Measurements from ENCODE around the gene SENP2. TPM values are rescaled to one million over a fixed set of nuclear protein-coding genes. Genes with fewer than 3 reads are reported as not detected.
A peak's percentile ranks its signal among the peaks of the same experiment; 100 is the strongest.
"Not testable (repeated sequence)": the region's sequence is repeated elsewhere in the genome, so short reads cannot be mapped to it uniquely, and the experiment has no call there.

SENP2 gene
- total RNA-seq, 8 experiments from 2014 or later: 22.5 to 45.7 (median 29.8) TPM

DNA sequence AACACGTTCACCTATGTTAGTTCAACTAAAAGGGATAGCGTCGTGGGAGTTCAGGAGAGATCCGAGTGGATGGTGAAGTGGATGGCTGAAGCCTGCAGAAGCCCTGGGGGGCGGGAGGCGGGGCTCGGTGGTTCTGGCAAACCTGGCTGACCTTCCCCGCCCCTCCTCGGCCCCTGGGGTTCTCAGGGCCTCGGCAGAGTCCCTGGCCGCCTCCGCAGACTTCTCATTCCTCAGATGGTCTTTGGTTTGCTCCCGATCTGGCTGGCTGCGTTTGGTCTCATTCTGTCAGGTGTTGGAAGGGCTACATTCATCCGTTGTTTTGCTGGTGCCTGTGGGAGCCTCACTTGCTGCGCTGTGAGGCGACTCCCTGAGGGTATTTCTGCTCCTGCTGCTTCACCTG lies 59.1 kb downstream of the SENP2 start:
- H3K4me1 ChIP-seq (replicated peaks in 1 of 2); H3K4me3 ChIP-seq; H3K27ac ChIP-seq; in situ Hi-C loops (cut with MboI; ENCODE audit: low pct_unique_long_range_greater_than_20kb in 2 of 9, low sequenced_read_pairs in 9 of 9, unreplicated experiment in 9 of 9): not testable (repeated sequence)
- ATAC-seq (replicated peaks in 6 of 8): peak in 2 of 8 experiments; percentile 8 to 14
- WGBS, 10 experiments: 77 to 94% (median 88%) methylated on average over 3 to 6 of the region's 17 CpGs; no CpG with 5 or more reads in 6 of the 10 experiments

DNA sequence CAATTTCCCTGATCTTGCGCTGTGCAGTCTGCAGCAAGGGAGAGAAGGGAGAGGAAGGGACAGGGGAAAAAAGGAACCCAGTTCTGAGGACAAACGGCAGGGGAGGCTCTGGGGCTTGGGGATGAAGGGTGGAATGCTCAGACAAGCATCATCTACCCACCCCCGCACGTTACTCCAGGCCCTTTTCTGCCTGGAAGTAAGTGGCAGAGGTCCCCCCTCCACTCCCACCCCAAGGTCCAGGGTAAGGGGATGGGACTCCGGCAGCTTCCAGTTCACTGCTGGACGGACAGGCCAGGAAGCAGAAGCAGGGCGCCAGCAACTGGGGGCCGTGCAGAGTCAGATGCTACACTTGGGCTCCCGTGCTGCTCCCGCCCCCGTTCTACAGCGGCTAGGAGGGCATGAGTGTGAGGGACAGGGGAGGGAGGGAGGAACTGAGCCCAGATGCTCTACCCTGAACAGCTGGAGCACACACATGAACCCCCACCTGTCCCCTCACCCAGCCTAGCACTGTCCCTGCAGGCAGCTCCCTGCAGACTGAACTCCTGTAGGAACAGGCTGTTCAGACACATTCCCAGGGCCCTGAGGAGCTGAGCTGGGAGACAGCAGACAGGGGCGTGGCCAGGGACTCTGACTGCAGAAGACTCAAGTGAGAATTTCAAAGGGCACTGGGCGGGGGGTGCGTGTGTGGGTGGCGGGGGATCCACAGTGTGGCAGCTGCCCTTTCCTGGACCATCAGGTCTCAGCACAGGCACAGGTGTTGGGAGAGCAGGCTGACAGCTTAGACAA lies 59.7 kb downstream of the SENP2 start:
- Histone ChIP-seq H3K4me3 (no peak overlapping the region), H3K27ac (no peak overlapping the region), H3K4me1 (replicated peaks in 1 of 2) (peaks cover 0 to 6% of the 10 kb centered on the region in 2 donors)
- peak in 7 of 8 experiments; percentile 20 to 48 (median 30) for ATAC-seq (replicated peaks in 6 of 8)
- in situ Hi-C loops (cut with MboI; ENCODE audit: low pct_unique_long_range_greater_than_20kb in 2 of 9, low sequenced_read_pairs in 9 of 9, unreplicated experiment in 9 of 9): no loop called here
- WGBS, 10 experiments: 73 to 90% (median 81%) methylated on average over 2 to 8 of the region's 16 CpGs; no CpG with 5 or more reads in 6 of the 10 experiments

DNA sequence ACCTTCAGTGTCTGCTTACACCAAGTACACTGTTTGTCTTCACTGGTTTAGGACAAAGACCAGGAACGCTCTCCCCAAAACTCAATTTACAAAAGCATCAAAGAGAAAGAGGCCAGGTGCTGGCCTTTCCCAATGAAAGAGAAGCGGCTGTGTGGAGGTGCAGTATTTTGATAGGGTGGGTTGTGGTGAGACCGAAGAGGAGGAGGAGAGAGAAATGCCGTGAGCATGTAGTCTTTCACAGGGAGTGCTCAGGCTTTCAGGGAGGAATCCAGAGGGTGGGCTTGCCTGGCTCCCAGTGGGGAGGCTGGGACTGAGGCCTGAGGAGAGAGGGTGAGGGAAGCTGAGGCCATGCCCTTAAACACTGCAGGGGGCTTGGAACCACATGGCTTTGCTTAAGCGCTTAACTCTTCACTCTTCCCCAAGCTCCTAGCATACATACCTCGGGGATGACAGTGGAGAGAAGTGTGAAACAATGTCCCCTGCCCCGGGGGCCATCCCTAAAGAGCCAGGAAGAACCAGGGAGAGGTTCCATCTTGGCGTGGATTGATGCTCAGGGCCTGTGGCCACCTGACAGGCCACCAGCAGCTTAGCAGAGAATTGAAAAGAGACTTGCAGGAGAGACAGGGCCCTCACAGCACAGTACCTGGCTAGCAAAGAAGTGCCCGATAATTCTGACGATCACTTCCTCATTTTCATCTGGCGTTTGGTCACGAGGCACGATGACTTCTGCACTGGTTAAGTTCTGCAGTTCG lies 60.5 kb downstream of the SENP2 start:
- no peak for ATAC-seq (replicated peaks in 6 of 8)
- WGBS, 10 experiments: 35 to 100% (median 71%) methylated on average over 1 to 5 of the region's 14 CpGs; no CpG with 5 or more reads in 6 of the 10 experiments
- in situ Hi-C loops (cut with MboI; ENCODE audit: low pct_unique_long_range_greater_than_20kb in 2 of 9, low sequenced_read_pairs in 9 of 9, unreplicated experiment in 9 of 9): no loop called here
- H3K4me3 ChIP-seq: no peak overlapping the region
- peaks cover 0 to 6% of the 10 kb centered on the region in 2 donors for H3K4me1 ChIP-seq (replicated peaks in 1 of 2)
- H3K27ac ChIP-seq: no peak overlapping the region

DNA sequence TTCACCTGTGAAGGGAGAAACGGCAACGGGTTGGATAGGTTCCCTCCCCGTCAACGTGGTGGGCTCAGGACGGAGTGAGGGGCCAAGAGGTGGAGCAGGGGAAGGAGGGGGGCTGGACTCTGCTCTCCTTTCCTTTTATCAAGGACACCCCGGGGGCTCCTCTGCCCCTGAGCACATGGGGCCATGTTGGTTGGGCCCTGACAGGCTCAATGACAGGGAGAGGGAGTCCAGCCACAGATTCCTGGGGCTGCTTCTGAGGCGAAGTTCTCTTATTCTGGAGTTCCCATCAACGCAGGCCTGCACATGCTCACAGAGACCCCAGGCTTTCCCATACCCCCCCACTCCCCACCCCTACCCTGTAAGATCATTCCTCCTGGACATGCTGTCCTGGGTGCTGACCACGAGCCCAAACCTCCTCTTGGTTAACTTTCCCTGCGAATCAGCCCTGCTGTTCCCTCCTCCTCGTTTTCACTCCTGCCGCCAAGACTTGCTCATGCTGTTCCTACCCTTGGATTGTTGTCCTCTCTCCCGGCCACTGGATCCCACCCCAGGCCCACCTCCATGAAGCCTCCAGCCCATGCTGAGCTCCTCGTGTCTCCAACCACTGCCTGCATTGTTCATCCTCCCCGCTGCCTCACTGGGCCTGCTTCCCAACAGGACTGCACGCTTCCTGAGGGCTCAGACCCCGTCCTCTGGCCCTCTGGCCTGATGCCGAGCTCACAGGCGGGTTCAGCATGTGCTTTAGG lies 61.2 kb downstream of the SENP2 start:
- in situ Hi-C loops (cut with MboI; ENCODE audit: low pct_unique_long_range_greater_than_20kb in 2 of 9, low sequenced_read_pairs in 9 of 9, unreplicated experiment in 9 of 9): no loop called here
- no peak for ATAC-seq (replicated peaks in 6 of 8)
- H3K27ac ChIP-seq: no peak overlapping the region
- no peak overlapping the region for H3K4me3 ChIP-seq
- 60 to 100% (median 93%) methylated on average over 1 to 4 of the region's 19 CpGs; no CpG with 5 or more reads in 3 of the 10 experiments for WGBS, 10 experiments
- peaks cover 0 to 6% of the 10 kb centered on the region in 2 donors for H3K4me1 ChIP-seq (replicated peaks in 1 of 2)

DNA sequence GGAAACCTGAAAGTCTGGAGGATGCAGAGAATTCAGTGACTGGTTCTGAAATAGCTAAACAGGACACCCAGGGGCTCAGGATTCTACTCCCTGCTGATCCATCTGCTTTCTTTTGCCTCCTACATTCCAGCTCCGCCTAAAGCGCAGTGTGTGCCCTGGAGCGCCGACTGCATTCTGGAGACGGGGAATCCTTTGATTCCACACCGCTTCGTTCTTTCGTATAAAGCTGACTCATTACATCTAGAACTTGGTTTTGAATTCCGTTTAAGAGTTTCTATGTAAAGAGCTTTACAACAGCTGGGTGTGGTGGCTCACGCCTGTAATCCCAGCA lies 61.8 kb downstream of the SENP2 start:
- Histone ChIP-seq H3K4me3 (no peak overlapping the region), H3K4me1 (replicated peaks in 1 of 2) (peaks cover 0 to 6% of the 10 kb centered on the region in 2 donors), H3K27ac (no peak overlapping the region)
- in situ Hi-C loops (cut with MboI; ENCODE audit: low pct_unique_long_range_greater_than_20kb in 2 of 9, low sequenced_read_pairs in 9 of 9, unreplicated experiment in 9 of 9): no loop called here
- ATAC-seq (replicated peaks in 6 of 8): no peak
- 92 to 100% (median 97%) methylated on average over 1 to 9 of the region's 10 CpGs; no CpG with 5 or more reads in 3 of the 10 experiments for WGBS, 10 experiments

DNA sequence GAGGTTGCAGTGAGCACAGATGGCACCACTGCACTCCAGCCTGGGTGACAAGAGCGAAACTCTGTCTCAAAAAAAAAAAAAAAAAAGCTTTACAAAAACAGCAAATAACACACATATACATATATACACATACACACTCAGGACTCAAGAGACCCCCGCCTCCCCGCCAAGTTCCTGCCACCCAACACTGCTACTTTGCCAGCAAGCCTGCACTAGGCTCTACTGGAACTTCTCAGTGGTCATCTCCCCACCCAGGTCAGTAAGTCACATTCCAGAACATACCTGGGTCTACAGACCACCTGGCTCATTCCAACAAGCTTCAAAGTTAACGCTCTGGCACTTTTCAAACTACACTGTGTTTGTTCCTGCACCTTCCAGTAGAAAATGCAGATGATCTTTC lies 62.3 kb downstream of the SENP2 start:
- Histone ChIP-seq H3K4me3 (no peak overlapping the region), H3K4me1 (replicated peaks in 1 of 2) (peaks cover 0 to 6% of the 10 kb centered on the region in 2 donors), H3K27ac (no peak overlapping the region)
- in situ Hi-C loops (cut with MboI; ENCODE audit: low pct_unique_long_range_greater_than_20kb in 2 of 9, low sequenced_read_pairs in 9 of 9, unreplicated experiment in 9 of 9): no loop called here
- no peak for ATAC-seq (replicated peaks in 6 of 8)
- 80 to 100% (median 93%) methylated on average over 1 to 3 of the region's 4 CpGs; no CpG with 5 or more reads in 6 of the 10 experiments for WGBS, 10 experiments

DNA sequence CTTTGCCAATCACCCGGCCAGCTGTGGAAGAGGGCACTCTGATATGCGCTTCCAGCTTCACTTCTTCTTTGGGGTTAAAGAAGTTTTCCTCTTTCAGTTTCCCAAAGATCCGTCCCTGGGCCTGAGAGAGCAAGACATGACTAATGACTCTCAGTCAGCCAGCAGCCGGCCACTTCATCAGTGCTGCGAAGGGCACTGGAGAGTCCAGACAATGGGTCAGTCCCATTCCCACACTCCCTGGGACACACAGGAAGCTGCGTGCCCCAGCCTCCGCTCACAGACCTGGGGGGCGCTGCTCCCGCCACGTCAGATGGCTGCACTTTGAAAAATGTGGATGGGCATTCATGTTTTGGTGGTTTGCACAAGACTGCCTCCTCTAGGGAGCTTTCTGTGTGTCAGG lies 63.3 kb downstream of the SENP2 start:
- Histone ChIP-seq H3K4me1 (replicated peaks in 1 of 2) (peaks cover 0 to 6% of the 10 kb centered on the region in 2 donors), H3K4me3 (no peak overlapping the region), H3K27ac (peak overlapping the region in 1 of 2 donors; percentile 21)
- in situ Hi-C loops (cut with MboI; ENCODE audit: low pct_unique_long_range_greater_than_20kb in 2 of 9, low sequenced_read_pairs in 9 of 9, unreplicated experiment in 9 of 9): no loop called here
- ATAC-seq (replicated peaks in 6 of 8): peak in 3 of 8 experiments; percentile 48 to 67 (median 65)
- WGBS, 10 experiments: 75 to 100% (median 90%) methylated on average over 1 to 2 of the region's 10 CpGs; no CpG with 5 or more reads in 5 of the 10 experiments

DNA sequence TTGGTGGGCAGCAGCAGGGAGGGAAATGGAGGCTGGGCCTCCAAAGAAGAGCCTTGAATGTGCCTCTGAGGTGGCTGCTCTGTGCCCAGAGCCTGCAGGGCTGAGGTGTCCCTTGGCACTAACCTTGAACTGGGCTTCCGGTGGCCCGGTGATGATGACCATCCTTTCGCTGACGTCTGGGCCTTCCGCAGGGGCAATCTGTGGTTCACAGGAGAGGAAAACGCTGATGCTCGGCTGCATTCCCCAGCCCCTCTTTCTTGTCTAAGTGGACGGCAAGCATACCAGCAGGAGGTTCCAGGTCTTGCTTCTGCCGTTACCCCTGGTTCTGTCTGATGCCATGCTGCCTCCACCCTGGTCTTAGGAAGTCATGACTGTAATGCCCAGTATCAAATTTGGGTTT lies 65.9 kb downstream of the SENP2 start:
- Histone ChIP-seq H3K4me1 (replicated peaks in 1 of 2) (peaks cover 0 to 6% of the 10 kb centered on the region in 2 donors), H3K4me3 (no peak overlapping the region), H3K27ac (no peak overlapping the region)
- no peak for ATAC-seq (replicated peaks in 6 of 8)
- in situ Hi-C loops (cut with MboI; ENCODE audit: low pct_unique_long_range_greater_than_20kb in 2 of 9, low sequenced_read_pairs in 9 of 9, unreplicated experiment in 9 of 9): loop anchor here in 3 of 9 experiments (25.0 kb wide), 1 partner anchor 260 kb away; no protein-coding TSS in a partner anchor
- 80 to 100% (median 100%) methylated on average over 1 to 5 of the region's 9 CpGs; no CpG with 5 or more reads in 6 of the 10 experiments for WGBS, 10 experiments

DNA sequence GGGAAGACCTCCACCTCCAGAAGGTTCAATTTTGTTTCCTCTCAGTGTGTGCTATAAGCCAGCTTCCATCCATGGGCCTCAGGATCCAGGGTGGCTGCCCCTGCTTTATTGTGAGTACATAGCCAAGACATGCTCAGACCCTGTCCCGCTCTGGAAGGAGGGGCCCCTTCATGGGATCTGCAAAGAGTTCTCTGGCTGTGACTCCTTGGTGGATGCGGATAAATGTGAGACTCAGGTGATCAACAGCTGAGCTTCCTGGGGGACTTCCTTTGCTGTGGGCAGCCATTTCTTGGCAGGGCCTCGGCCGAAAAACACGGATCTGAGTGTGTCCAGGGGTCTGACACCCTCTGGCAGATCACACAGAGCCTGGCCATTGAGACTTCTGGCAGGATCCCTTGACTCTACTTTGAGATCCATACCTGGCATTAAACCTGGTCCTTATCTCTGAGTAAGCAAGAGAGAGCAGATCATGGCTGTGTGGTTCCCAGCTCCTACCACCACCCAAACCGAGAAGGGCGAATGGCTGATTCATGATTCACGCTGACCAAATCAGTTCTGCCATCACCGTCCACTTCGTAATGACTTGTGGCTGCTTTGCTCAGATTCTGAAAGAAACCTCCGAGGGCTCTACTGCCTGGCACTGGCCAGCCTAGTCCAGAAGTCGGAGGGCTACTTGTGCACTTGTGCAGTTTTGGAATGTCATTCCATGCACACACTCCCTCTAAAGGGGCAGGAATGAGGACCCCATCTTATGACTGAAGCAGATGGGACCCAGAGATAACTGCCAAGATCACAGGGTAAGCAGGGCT lies 68.1 kb downstream of the SENP2 start:
- Histone ChIP-seq H3K27ac (no peak overlapping the region), H3K4me3 (no peak overlapping the region), H3K4me1 (replicated peaks in 1 of 2) (peaks cover 0 to 5% of the 10 kb centered on the region in 2 donors)
- 81 to 100% (median 99%) methylated on average over 1 to 9 of the region's 12 CpGs; no CpG with 5 or more reads in 2 of the 10 experiments for WGBS, 10 experiments
- in situ Hi-C loops (cut with MboI; ENCODE audit: low pct_unique_long_range_greater_than_20kb in 2 of 9, low sequenced_read_pairs in 9 of 9, unreplicated experiment in 9 of 9): loop anchor here in 3 of 9 experiments (25.0 kb wide), 1 partner anchor 258 kb away; no protein-coding TSS in a partner anchor
- no peak for ATAC-seq (replicated peaks in 6 of 8)

DNA sequence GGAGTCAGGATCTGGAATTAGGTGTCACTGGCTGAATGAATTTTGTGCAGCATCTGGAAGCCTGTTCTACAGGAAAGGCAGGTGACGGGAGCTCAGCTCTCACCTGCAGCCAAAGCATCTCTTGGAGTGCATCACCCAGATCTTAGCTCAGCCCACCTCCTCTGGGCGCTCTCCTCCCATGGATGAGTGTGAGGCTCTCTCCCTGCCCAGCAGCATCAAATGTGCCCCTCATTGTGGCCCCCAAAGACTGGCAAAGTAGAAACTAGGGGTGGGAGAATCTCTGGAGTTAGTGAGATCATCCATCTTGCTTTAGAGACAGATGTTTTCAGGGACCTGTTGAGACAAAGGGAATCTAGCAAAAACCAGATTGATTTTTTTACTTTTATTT lies 68.7 kb downstream of the SENP2 start:
- H3K4me3 ChIP-seq: no peak overlapping the region
- H3K27ac ChIP-seq: no peak overlapping the region
- 93 to 100% (median 100%) methylated on average over 1 to 2 of the region's 2 CpGs; no CpG with 5 or more reads in 6 of the 10 experiments for WGBS, 10 experiments
- ATAC-seq (replicated peaks in 6 of 8): no peak
- no peaks in the 10 kb centered on the region for H3K4me1 ChIP-seq (replicated peaks in 1 of 2)
- in situ Hi-C loops (cut with MboI; ENCODE audit: low pct_unique_long_range_greater_than_20kb in 2 of 9, low sequenced_read_pairs in 9 of 9, unreplicated experiment in 9 of 9): loop anchor here in 3 of 9 experiments (25.0 kb wide), 1 partner anchor 258 kb away; no protein-coding TSS in a partner anchor

DNA sequence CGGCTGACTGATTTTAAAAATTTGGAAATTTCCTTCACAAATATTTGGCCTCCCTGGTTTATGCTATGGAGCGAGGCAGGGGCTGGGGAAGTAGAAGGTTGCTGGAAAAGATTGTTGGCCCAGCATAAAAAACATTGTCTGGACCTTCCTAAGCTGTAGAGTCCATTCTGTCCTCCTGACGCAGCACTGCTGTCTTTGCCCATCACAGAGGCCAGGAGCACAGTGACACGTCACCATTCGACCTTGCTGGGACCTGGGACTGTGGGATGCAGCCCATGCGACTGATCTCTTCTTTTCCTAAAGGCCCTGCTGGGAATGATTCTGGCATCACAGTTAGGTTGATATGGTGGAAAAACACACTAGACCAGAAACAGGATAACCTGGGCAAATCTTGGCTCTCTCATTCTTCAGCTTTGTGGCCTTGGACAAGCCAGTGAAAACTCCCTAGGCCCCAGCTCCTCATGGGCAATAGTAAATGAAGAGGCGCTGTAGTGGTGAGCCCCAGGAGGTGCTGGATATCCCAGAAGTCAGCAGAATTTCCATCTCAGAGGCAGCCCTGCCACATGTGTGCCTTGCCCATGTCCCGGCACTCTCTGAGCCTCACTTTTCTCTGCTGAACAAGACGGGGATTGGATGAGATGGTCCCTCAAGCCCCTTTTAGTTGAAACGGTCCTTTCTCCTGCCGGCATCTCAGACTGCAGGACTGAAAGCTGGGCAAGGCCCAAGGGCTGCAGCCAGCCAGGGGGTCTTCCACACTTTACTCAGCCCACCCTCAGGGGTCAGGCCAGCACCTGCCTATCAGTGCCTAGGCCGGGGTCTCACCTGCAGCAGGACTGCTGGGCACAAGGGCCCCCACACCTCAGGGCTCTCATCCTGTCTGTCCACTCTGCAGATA lies 69.6 kb downstream of the SENP2 start:
- Histone ChIP-seq H3K4me1 (replicated peaks in 1 of 2) (no peaks in the 10 kb centered on the region), H3K27ac (no peak overlapping the region), H3K4me3 (no peak overlapping the region)
- 80 to 100% (median 100%) methylated on average over 1 to 9 of the region's 12 CpGs; no CpG with 5 or more reads in 1 of the 10 experiments for WGBS, 10 experiments
- in situ Hi-C loops (cut with MboI; ENCODE audit: low pct_unique_long_range_greater_than_20kb in 2 of 9, low sequenced_read_pairs in 9 of 9, unreplicated experiment in 9 of 9): loop anchor here in 3 of 9 experiments (25.0 kb wide), 1 partner anchor 257 kb away; no protein-coding TSS in a partner anchor
- no peak for ATAC-seq (replicated peaks in 6 of 8)
